Activated T-helper 9 cell treated with anti-CD3 and anti-CD28 coated beads, Interleukin-2, amount 50 U/mL, for 16 hours (primary cell): ENCODE measurements around the gene BRINP3.

Experiments
- DNase-seq: peaks from one replicate; pipeline ENCODE4 v3.0.0-alpha.2; 2020; ENCODE audit warnings: low read depth

The BRINP3 gene

DNA sequence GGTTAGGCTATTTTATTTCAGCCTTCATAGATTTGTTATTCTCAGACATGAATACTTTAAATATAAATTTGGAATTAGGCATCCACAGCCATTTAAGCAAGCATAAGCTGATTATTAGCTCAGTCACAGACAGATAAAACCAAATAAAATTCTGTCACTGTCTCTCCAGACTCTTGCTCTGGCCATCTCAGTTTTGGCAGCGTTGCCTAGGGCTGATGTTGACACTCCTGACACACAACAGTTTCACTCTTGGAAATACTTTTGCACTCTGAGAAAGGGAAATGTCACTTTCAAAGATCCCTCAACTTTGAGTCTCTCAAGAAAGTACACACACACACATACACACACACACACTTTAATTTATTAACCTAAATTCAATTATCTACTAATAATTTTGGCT is 372.7 kb downstream of the BRINP3 start:
- DNase-seq = no peak

DNA sequence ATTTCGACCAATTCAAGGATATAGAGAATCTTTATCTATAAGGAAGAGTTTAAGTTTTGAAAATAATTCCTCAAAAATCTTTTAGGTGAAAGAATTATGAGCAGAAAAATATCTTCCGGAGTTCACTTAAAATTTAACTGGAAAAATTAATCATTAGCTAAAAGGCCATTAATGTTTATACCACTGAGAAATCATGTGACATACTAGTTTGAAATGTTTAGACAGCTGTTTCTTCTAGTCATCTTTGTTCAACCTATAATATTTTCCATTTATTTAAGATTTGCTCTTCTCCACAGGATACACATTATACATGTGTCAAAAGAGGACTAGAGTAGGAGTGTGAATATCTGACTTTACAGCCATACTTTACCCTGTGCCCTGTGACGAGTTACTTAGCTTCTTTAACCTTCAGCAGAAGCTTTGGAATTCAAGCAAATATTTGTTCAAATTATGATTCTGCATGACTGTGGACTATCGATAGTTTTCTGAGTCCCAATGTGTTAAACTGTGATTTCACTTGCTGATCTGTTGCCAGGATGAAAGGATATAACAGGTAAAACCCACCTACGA is 374.8 kb downstream of the BRINP3 start:
- DNase-seq = no peak

DNA sequence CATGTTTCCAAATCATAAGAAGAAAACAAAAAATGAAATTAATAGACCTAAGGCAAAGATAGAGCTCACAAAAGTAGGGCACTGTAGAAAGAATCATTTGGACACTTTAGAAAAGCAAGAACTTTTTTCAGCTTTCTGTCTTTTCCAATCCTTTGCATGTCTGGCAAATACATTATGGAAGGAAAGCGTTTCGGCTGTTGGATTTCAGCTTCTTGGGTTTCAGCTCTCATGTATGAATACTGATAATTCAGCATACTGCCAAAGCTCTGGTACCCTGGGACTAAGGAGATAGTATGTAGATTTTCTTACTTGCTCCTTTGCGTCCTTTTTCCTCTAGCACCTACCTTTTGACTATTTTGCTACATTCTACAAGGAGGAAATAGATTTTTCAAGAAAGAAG is 375.9 kb downstream of the BRINP3 start:
- no peak for DNase-seq

DNA sequence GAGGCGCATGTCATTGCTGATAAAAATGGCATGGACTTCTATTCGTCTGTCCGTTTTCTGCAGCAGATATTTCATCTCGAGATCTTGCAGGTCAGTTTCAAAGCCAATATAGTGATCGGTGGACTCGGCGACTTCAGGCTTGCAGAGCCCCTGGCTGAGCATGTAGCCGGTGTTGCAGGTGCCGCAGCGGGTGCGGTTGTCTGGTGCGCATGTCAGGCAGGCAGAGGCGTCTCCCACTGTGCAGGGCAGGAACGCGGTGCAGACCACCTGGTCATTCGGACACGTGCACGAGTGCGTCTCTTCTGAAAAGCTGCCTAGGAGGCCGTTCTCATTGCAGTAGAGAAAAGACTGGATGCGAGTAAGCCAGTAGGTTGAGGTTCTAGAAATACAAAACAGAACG is 378.9 kb downstream of the BRINP3 start:
- DNase-seq = no peak

DNA sequence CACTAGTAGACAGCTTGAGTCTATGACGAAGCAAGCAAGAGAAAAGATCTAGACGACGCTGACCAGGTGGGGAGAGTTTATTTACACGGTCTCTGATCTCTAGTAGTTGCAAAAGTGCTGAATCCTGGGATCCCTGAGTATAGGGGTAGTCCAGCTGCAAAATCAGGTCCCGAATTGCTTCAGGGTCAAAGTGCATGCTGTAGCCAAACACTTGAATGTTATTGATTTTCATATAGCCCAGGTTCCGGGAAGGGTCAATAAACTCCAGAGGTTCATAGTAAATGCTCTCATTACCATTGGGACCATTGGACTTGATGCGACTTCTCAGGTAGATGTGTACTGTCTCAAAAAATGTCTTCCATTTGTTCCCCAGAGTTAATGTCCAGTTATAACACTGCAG is 379.6 kb downstream of the BRINP3 start:
- no peak for DNase-seq

DNA sequence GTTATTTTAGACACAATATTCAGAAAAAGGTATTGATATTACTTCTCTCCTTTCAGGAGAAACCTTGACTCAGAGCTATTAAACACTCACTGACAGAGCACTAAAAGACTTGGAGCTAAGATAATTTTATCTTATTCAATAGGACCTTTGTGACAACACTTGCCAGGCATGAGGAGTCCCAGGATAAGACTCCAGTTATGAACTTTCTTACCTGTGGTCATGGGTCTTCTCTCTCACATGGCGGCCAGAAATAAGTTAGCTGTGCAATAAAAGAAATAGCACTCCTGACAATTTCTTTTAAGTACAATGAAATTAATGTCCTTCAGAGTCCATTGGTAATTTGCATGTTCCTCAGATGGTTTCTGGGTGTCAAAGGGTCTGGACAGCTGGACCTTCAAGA is 382.1 kb downstream of the BRINP3 start:
- DNase-seq = no peak

DNA sequence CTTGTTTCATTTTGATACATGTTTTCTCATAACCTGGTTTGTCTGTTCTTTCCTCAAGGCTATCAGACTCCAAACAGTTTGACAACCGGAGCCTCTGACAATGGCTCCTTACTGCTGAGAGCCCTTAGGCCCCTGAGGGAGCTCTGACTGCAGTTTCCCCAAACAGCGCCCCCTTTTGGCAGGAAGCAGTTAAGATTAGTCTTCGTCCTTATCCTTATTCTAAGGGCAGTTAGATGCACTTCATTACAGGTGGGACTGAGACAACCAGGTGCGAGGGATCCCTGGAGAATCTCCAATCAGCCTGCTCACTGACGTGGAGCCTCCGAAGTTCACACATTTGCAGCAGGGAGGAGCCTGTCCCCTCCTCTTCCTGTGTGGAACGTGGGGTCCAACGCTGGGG is 393.1 kb downstream of the BRINP3 start:
- no peak for DNase-seq

DNA sequence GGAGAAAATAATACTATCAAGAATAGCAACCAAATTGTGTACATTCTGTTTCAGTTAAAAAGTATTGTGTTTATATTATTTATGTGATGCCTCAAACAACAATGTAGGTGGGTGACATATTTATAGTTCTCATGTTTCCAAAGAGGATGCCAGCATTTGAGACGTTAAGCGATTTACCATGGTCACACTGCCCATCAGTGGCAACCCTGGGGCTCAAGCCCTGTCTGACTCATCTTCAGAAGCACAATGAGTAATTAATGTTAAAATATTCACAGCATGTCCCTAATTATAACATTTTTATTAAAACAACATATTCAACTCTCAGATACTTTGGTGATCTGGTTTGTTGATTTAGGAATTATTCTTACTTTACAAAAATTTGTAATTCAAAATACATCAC is 409.4 kb downstream of the BRINP3 start:
- DNase-seq = no peak

DNA sequence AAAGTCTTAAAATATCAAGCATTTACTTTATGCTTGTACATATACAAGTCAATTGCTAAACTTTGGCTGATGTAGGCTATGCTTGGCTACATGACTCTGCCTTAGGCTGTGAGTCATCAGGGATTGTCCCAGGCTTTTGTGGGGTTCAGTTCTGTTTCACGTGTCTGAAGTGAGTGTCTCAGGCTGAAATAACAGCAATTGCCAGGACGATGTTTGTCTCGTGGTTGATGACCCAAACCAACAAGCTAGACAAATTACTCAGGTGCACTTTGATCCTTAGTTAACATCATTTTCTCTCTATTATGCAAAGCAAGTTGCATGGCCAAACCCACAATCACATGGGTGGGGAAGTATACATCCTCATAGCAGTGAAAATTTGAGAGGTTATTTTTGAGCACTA is 410.1 kb downstream of the BRINP3 start:
- DNase-seq = no peak

DNA sequence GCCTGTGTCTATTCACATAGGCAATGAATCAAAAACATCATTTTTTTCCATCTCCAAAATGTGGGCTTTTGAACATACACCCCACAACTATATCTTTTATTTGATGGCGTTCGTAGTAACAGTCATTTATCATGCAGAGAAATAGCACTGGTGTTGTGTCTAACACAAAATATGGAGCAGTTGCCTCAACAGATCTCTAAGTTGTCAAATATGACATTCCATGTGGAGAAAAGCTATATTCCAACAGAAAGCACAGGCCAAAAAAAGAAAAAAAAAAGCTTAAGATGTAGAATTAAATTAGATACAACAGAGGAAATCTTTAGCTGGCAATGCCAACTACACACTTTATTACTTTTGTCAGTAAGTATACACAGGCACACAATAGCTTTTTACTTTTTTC is 411.7 kb downstream of the BRINP3 start:
- DNase-seq = no peak

DNA sequence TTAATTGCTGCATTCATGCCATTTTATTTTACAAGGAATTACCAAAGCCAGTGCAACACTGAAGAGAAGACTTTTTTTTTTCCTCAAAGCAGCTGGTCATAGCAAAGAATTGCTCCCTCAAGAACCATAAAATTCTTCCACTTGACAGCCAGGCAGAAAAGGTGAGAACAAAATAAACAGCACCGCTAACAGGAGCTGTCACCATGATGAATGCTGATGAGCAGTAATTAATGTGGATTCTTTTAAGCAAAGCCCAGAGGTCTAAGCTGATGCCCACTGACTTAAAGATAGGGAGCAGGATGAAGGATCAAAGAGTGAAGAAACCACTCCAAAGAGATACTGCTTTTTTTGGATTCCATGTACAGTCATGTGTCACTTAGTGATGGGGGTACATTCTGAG is 428.4 kb downstream of the BRINP3 start:
- no peak for DNase-seq
